Thymus (tissue), 11 donors: Measurements from ENCODE around the gene CGNL1. TPM values are rescaled to one million over a fixed set of nuclear protein-coding genes. Genes with fewer than 3 reads are reported as not detected.

Source experiments
- DNase-seq, 9 donors: peaks; one replicate each; pipeline ENCODE4 v3.0.0-alpha.2; 2013; ENCODE audit warnings: low spot score in 9 of 9, low read depth in 6 of 9, missing footprints in 1 of 9
- H3K27ac ChIP-seq, 2 donors: one replicate each; pipeline ENCODE4 v1.5.1; 2013; ENCODE audit warnings: control low read depth in 1 of 2, low read depth in 1 of 2, low read length in 1 of 2, mild to moderate bottlenecking in 1 of 2, moderate library complexity in 1 of 2
- H3K27me3 ChIP-seq, 2 donors: one replicate each; pipeline ENCODE4 v1.5.1; 2013; ENCODE audit warnings: low read length in 1 of 2; ENCODE audit not compliant: control insufficient read depth in 2 of 2, insufficient read depth in 1 of 2
- H3K36me3 ChIP-seq, 2 donors: one replicate each; pipeline ENCODE4 v1.5.1; 2013; ENCODE audit warnings: low read length in 1 of 2, mild to moderate bottlenecking in 1 of 2, moderate library complexity in 1 of 2; ENCODE audit not compliant: control insufficient read depth in 2 of 2, insufficient read depth in 2 of 2
- H3K4me1 ChIP-seq, 2 donors: one replicate each; pipeline ENCODE4 v1.5.1; 2013; ENCODE audit warnings: low read length in 2 of 2; ENCODE audit not compliant: control insufficient read depth in 2 of 2, insufficient read depth in 2 of 2
- H3K4me3 ChIP-seq, 2 donors: one replicate each; pipeline ENCODE4 v1.5.1; 2013; ENCODE audit warnings: low read length in 2 of 2, control low read depth in 1 of 2, mild to moderate bottlenecking in 1 of 2
- H3K9me3 ChIP-seq, 2 donors: one replicate each; pipeline ENCODE4 v1.5.1; 2013; ENCODE audit warnings: low read length in 1 of 2, mild to moderate bottlenecking in 1 of 2; ENCODE audit not compliant: control insufficient read depth in 2 of 2, insufficient read depth in 1 of 2
- WGBS: extraction: QIAGEN DNeasy Blood & Tissue Kit; methylation state at CpG from one replicate; pipeline ENCODE4 v1.1.7; 2013; 5-methylcytosine and 5-hydroxymethylcytosine counted together
- polyA plus RNA-seq: library from polyadenylated mRNA; stranded (reverse); fragments of 200-250 nt; gene quantifications from one replicate; pipeline ENCODE4 v1.2.3, GENCODE V29; 2013
- total RNA-seq: library from RNA; stranded (reverse); fragments of 120-200 nt; gene quantifications from one replicate; pipeline ENCODE4 v1.2.4, GENCODE V29; 2013
- donor health status: healthy.

Gene CGNL1
- total and polyA plus RNA-seq, 2 donors = 5.7 to 5.9 TPM

DNA sequence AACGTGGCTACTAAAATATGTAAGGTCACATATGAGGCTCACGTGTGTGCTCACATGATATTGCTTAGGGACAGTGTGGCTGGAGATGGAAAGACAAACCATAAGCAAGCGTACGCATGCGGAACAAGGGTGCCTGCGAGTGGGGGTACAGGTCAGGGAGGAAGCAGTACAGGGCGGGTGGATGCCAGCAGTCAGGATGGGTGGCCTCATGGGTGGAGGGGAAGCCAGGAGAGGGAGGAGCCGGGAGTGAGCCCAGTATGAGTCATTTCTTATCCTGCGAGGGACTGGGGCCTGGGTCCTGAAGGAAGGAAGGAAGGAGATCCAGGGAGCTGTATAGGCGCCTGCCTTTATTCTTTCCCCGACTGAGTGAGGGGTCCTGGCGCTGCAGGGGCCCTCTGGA is 42.0 kb upstream of the CGNL1 start:
- no peaks in the 10 kb centered on the region for H3K36me3 ChIP-seq
- H3K4me3 ChIP-seq = no peak overlapping the region
- peaks cover 0 to 5% of the 10 kb centered on the region in 2 donors for H3K4me1 ChIP-seq
- no peak overlapping the region for H3K27ac ChIP-seq
- WGBS = 87% methylated on average over 12 of the region's 12 CpGs
- no peaks in the 10 kb centered on the region for H3K27me3 ChIP-seq
- no peak for DNase-seq
- peaks cover 0 to 8% of the 10 kb centered on the region in 2 donors for H3K9me3 ChIP-seq

GRCh38 chr15:57335293-57335715 is 41.0 kb upstream of the CGNL1 start:
- H3K4me1 ChIP-seq = peaks cover 0 to under 1% of the 10 kb centered on the region in 2 donors
- no peaks in the 10 kb centered on the region for H3K36me3 ChIP-seq
- H3K9me3 ChIP-seq = peaks cover 0 to 8% of the 10 kb centered on the region in 2 donors
- 78% methylated on average over 6 of the region's 6 CpGs for WGBS
- DNase-seq = no peak
- no peak overlapping the region for H3K27ac ChIP-seq
- H3K27me3 ChIP-seq = no peaks in the 10 kb centered on the region
- no peak overlapping the region for H3K4me3 ChIP-seq

- Histone ChIP-seq H3K27me3 (no peaks in the 10 kb centered on the region), H3K4me1 (no peaks in the 10 kb centered on the region), H3K36me3 (no peaks in the 10 kb centered on the region), H3K4me3 (no peak overlapping the region), H3K27ac (no peak overlapping the region), H3K9me3 (peaks cover 0 to 8% of the 10 kb centered on the region in 2 donors)
- DNase-seq = no peak
- WGBS = 78% methylated on average over 7 of the region's 7 CpGs
Observed at GRCh38 chr15:57335719-57336118, 40.6 kb upstream of the CGNL1 start.

- Histone ChIP-seq H3K4me1 (no peaks in the 10 kb centered on the region), H3K27ac (no peak overlapping the region), H3K4me3 (no peak overlapping the region), H3K27me3 (no peaks in the 10 kb centered on the region), H3K36me3 (no peaks in the 10 kb centered on the region), H3K9me3 (peaks cover 0 to 4% of the 10 kb centered on the region in 2 donors)
- WGBS = 70% methylated on average over 15 of the region's 15 CpGs
- no peak for DNase-seq
Observed at GRCh38 chr15:57337868-57338411, 38.4 kb upstream of the CGNL1 start.

- peaks cover 0 to 4% of the 10 kb centered on the region in 2 donors for H3K9me3 ChIP-seq
- DNase-seq = no peak
- 94% methylated on average over 5 of the region's 5 CpGs for WGBS
Observed at GRCh38 chr15:57339321-57339720, 37.0 kb upstream of the CGNL1 start.

DNA sequence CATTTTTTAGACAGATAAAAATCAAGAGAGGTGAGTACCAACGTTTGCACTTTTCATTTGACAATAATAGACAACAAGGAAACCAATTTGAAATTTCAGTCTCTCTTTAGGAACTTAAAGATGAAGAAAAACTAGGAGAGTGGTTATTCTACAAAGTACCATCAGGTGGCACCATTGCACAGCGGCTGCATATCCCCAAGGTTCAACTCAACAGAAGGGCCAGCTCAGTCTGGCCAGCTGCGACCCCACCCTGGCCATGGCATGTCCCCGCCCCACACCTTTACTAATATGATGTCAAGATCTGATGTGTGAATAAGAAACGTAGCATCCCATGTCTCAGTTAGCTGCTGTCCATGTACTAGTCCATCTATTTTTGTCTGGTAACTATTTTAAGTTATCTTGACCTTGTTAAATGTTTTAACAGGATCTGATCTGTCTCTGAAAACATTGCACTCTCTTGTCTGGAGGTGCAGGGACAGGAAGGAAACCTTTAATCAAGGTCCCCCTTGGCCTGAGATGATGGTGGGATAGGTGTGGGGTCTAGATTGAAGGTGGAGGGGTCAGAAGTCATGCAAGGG is 35.5 kb upstream of the CGNL1 start:
- 5% methylated on average over 5 of the region's 5 CpGs for WGBS
- Histone ChIP-seq H3K27ac (no peak overlapping the region), H3K4me1 (no peaks in the 10 kb centered on the region), H3K9me3 (peaks cover 0 to 4% of the 10 kb centered on the region in 2 donors), H3K27me3 (peaks cover 0 to 2% of the 10 kb centered on the region in 2 donors), H3K4me3 (no peak overlapping the region), H3K36me3 (no peaks in the 10 kb centered on the region)
- DNase-seq = peak in 7 of 9 donors; percentile 18 to 65 (median 39)

More at GRCh38 chr15:57339321-57339720, 37.0 kb upstream of the CGNL1 start:
- Histone ChIP-seq H3K4me3 (no peak overlapping the region), H3K27ac (no peak overlapping the region), H3K36me3 (no peaks in the 10 kb centered on the region), H3K4me1 (no peaks in the 10 kb centered on the region), H3K27me3 (peaks cover 0 to 2% of the 10 kb centered on the region in 2 donors)

GRCh38 chr15:57343048-57343447 is 33.3 kb upstream of the CGNL1 start:
- no peak for DNase-seq
- Histone ChIP-seq H3K36me3 (no peaks in the 10 kb centered on the region), H3K9me3 (peaks cover 0 to 6% of the 10 kb centered on the region in 2 donors), H3K4me3 (no peak overlapping the region), H3K4me1 (no peaks in the 10 kb centered on the region), H3K27ac (no peak overlapping the region), H3K27me3 (peaks cover 0 to 2% of the 10 kb centered on the region in 2 donors)
- WGBS = 97% methylated on average over 7 of the region's 7 CpGs

GRCh38 chr15:57343498-57343897 is 32.8 kb upstream of the CGNL1 start:
- Histone ChIP-seq H3K9me3 (peaks cover 0 to 6% of the 10 kb centered on the region in 2 donors), H3K36me3 (no peaks in the 10 kb centered on the region), H3K27me3 (peaks cover 0 to 2% of the 10 kb centered on the region in 2 donors), H3K27ac (no peak overlapping the region), H3K4me1 (no peaks in the 10 kb centered on the region), H3K4me3 (no peak overlapping the region)
- no peak for DNase-seq
- 78% methylated on average over 6 of the region's 6 CpGs for WGBS

DNA sequence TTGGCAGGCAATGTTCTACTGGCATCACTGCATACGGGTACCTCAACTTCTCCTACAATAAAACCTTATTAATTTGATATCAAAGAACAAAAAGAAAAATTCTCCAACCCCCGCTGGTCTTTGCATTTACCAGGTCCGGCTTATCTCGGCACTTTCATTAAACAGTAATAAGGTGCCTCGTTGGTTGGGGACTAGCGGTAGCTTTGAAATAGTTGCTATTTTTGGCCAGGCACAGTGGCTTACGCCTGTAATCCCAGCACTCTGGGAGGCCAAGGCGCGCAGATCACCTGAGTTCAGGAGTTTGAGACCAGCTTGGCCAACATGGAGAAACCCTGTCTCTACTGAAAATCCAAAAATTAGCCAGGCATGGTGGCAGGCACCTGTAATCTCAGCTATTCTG is 32.0 kb upstream of the CGNL1 start:
- WGBS = 97% methylated on average over 9 of the region's 9 CpGs
- H3K36me3 ChIP-seq = no peaks in the 10 kb centered on the region
- no peak for DNase-seq
- no peaks in the 10 kb centered on the region for H3K4me1 ChIP-seq
- H3K27me3 ChIP-seq = peaks cover 0 to 2% of the 10 kb centered on the region in 2 donors
- H3K27ac ChIP-seq = no peak overlapping the region
- H3K4me3 ChIP-seq = no peak overlapping the region
- H3K9me3 ChIP-seq = peaks cover 0 to 2% of the 10 kb centered on the region in 2 donors
